Dendritic cell treated with granulocyte-macrophage colony-stimulating factor and Interleukin-4, amounts not matched to agents 40 ng/mL and 50 ng/mL, for 4 days (primary cell): ENCODE measurements around the gene SLC16A4.
A peak's percentile ranks its signal among the peaks of the same experiment; 100 is the strongest.
"Not testable (repeated sequence)": the region's sequence is repeated elsewhere in the genome, so short reads cannot be mapped to it uniquely, and the experiment has no call there.

Experiments used
- H3K27ac Mint-ChIP-seq: one replicate; pipeline ENCODE4 v1.8.0; 2022; ENCODE audit warnings: mild to moderate bottlenecking, mixed read lengths
- H3K27me3 Mint-ChIP-seq: one replicate; pipeline ENCODE4 v1.8.0; 2022; ENCODE audit warnings: mild to moderate bottlenecking, mixed read lengths
- H3K36me3 Mint-ChIP-seq: one replicate; pipeline ENCODE4 v1.8.0; 2022; ENCODE audit warnings: low read depth, mixed read lengths
- H3K4me1 Mint-ChIP-seq: one replicate; pipeline ENCODE4 v1.8.0; 2022; ENCODE audit warnings: low read depth, mixed read lengths
- H3K4me3 Mint-ChIP-seq: one replicate; pipeline ENCODE4 v1.8.0; 2022; ENCODE audit warnings: mild to moderate bottlenecking, moderate library complexity, mixed read lengths
- H3K9me3 Mint-ChIP-seq: one replicate; pipeline ENCODE4 v1.8.0; 2022; ENCODE audit warnings: mixed read lengths
- intact Hi-C: fragments of 100-400 bp; cut with micrococcal nuclease; formaldehyde crosslinking; loops from one replicate; pipeline ENCODE4 v1.15.0; 2022

Gene SLC16A4

DNA sequence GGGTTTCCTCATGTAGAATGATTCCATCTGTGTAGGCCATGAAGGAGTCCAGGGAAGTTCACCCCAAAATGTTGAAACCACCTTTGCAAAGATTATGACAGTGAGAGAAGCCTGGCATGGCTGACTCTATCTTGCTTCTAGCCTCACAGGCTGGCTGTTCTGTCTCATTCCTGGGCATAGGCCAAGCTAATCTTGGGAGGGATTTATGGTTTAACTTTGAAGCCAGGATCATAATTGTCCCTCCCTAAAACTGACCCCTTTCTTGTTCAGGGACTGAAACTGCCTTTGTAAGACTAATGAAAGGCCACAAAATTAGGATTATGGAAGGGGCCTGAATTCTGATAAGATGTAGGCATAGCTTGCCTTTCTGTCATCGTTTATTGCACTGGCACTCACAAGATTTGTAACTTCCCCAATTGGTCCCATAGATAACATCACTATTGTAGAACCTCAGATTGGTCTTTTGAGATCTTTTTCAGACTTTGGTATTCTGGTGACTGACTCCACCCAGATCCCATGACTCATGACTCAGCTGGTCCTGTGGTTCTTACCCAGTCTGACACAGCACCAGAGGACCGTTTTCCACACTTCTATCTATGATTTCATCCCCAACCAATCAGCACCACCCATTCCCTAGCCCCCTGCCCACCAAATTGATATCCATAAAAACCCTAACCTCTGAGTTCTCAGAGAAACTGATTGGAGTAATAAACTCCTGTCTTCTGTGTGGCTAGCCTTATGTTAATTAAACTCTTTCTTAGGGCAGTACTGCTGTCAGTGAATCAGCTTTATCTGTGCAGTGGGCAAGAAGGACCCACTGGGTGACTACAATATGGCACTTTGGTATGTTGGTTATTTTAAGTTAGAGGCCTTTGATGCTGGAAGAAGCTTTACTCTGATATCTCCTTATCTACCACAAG is 30.3 kb upstream of the SLC16A4 start:
- intact Hi-C loops = no loop called here
- Mint-ChIP-seq H3K36me3 (no peaks in the 10 kb centered on the region), H3K27ac (peak overlapping the region; percentile 70), H3K4me3 (no peak overlapping the region), H3K9me3 (peaks cover 8% of the 10 kb centered on the region), H3K27me3 (no peaks in the 10 kb centered on the region), H3K4me1 (peaks cover 46% of the 10 kb centered on the region)

DNA sequence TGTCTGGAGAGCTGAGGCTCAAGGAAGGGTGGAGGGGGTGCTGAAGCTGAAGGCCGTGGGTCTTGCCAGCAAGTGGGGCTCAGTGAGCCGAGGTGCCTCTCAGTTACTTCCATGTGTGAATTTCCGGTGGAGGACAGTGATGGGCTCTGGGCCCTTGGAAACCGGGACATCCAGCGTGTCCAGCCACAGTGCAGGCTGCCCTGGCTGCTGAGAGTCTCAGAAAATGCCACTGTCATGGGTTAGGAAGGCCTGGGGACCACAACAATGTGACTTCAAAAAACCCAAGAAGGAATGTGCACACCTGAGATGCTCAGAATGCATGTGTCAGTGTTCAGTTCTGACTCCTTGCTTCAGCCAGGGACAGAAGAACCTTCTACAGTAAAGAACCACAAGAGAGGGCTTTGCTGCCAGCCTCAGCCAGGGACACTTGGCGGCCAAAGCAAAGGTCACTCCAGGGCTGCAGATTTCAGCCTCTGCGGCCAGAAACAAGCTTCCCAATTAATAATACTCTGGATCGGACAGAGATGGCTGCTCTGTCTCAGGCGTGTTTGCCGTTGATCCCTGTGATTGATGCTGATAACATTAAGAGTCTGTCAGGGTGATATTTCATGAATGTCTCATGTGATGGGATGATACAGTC is 29.3 kb upstream of the SLC16A4 start:
- H3K27ac Mint-ChIP-seq = peak overlapping the region; percentile 70
- intact Hi-C loops = no loop called here

DNA sequence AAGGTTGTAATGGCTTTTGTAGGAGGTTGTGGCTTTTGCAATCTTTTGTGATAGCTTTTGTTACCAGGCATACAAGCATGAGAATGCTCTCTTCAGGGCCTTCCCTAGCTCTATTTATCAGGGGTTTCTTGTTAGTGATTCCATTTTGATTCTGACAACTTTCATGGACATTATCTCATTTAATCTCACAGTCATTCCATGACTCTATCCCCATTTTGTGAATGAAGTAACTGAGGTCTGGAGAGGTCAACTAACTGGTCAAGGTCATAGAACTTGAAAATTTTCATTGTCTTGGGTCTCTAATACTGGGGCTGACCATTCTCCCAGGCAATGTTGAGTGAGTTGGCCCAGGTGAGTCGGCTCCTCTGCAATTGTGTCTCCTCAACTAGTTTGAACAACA is 27.9 kb upstream of the SLC16A4 start:
- Mint-ChIP-seq H3K36me3 (no peaks in the 10 kb centered on the region), H3K4me3 (no peak overlapping the region), H3K27ac (no peak overlapping the region), H3K27me3 (no peaks in the 10 kb centered on the region), H3K9me3 (peaks cover 8% of the 10 kb centered on the region), H3K4me1 (peaks cover 30% of the 10 kb centered on the region)
- intact Hi-C loops = no loop called here

More for the DNA sequence above, 29.3 kb upstream of the SLC16A4 start:
- H3K9me3 Mint-ChIP-seq = peaks cover 8% of the 10 kb centered on the region
- no peak overlapping the region for H3K4me3 Mint-ChIP-seq
- no peaks in the 10 kb centered on the region for H3K27me3 Mint-ChIP-seq
- no peaks in the 10 kb centered on the region for H3K36me3 Mint-ChIP-seq
- H3K4me1 Mint-ChIP-seq = peaks cover 36% of the 10 kb centered on the region

DNA sequence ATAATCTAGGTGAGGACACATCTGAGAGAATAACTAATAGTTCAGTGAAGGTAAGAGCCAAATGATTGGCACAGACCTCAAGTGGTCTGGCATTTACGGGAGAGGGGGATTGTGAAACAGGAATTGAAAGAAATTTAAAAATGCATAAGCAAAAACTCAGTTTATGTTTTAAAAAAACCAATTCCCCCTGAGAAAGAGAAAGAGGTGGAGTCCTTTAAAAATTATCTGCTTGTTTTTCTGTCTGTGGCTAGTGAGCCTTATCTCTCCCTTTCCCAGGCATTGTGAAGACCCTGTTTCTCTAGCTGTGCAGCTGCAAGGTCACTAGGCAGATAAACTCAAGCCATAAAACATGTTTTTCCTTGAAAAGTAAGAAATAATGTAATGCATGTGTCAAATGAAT is 22.2 kb upstream of the SLC16A4 start:
- H3K36me3 Mint-ChIP-seq, intact Hi-C loops, H3K27me3 Mint-ChIP-seq, H3K9me3 Mint-ChIP-seq, H3K4me3 Mint-ChIP-seq: not testable (repeated sequence)
- peak overlapping the region; percentile 58 for H3K27ac Mint-ChIP-seq
- H3K4me1 Mint-ChIP-seq = peaks cover 23% of the 10 kb centered on the region

DNA sequence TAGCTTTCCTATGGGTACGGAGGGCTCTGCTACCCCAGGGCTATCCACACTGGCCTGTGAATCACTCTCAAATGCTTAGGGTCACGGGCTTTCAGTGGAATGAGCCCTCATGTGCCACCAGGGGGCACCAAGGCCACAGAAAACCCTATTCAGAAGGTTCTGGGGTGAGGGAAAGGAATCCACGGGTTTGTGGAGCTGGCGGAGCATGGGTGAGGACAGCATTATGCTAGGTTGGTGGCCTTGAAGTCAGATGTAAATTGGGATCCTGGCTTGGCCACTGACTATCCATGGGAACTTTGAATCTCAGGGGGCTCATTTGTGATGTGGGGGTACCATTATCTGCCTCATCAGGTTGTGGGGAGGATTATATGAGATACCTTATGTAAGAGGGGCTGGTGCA is 21.8 kb upstream of the SLC16A4 start:
- Mint-ChIP-seq H3K36me3 (peaks cover 6% of the 10 kb centered on the region), H3K4me3 (no peak overlapping the region), H3K9me3 (no peaks in the 10 kb centered on the region), H3K4me1 (peaks cover 28% of the 10 kb centered on the region), H3K27ac (peak overlapping the region; percentile 58), H3K27me3 (no peaks in the 10 kb centered on the region)
- intact Hi-C loops = loop anchor here (1.0 kb wide), 2 partner anchors 48 to 84 kb away; no protein-coding TSS in a partner anchor

- Mint-ChIP-seq H3K4me3 (no peak overlapping the region), H3K27me3 (no peaks in the 10 kb centered on the region), H3K36me3 (peaks cover 11% of the 10 kb centered on the region), H3K9me3 (no peaks in the 10 kb centered on the region), H3K27ac (peak overlapping the region; percentile 31), H3K4me1 (peaks cover 28% of the 10 kb centered on the region)
- intact Hi-C loops = no loop called here
Observed at GRCh38 chr1:110411173-110411735, 20.4 kb upstream of the SLC16A4 start.

- intact Hi-C loops = loop anchor here (5.0 kb wide), 1 partner anchor 207 kb away; no protein-coding TSS in a partner anchor
- H3K27ac Mint-ChIP-seq = no peak overlapping the region
- peaks cover 28% of the 10 kb centered on the region for H3K4me1 Mint-ChIP-seq
- H3K27me3 Mint-ChIP-seq = no peaks in the 10 kb centered on the region
- H3K4me3 Mint-ChIP-seq = no peak overlapping the region
- no peaks in the 10 kb centered on the region for H3K9me3 Mint-ChIP-seq
- peaks cover 15% of the 10 kb centered on the region for H3K36me3 Mint-ChIP-seq
Observed at GRCh38 chr1:110409316-110409715, 18.5 kb upstream of the SLC16A4 start.

DNA sequence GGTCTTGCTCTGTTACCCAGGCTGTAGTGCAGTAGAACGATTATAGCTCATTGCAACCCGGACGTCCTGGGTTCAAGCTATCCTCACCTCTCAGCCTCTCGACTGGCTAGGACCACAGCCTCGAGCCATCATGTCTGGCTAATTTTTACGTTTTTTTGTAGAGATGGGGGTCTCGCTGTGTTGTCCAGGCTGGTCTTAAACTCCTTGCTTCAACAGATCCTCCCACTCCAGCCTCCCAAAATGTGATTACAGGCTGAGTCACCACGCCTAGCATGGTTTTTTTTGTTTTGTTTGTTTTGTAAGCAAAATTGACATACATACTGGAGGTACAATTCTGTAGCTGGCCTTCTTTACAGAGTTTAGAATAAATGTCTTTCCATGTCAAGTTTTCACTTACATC is 17.7 kb upstream of the SLC16A4 start:
- Mint-ChIP-seq H3K4me1 (peaks cover 28% of the 10 kb centered on the region), H3K36me3 (peaks cover 23% of the 10 kb centered on the region), H3K27ac (peak overlapping the region; percentile 100), H3K9me3 (no peaks in the 10 kb centered on the region), H3K4me3 (peak overlapping the region; percentile 13), H3K27me3 (no peaks in the 10 kb centered on the region)
- intact Hi-C loops = loop anchor here (5.0 kb wide), 1 partner anchor 206 kb away; no protein-coding TSS in a partner anchor

DNA sequence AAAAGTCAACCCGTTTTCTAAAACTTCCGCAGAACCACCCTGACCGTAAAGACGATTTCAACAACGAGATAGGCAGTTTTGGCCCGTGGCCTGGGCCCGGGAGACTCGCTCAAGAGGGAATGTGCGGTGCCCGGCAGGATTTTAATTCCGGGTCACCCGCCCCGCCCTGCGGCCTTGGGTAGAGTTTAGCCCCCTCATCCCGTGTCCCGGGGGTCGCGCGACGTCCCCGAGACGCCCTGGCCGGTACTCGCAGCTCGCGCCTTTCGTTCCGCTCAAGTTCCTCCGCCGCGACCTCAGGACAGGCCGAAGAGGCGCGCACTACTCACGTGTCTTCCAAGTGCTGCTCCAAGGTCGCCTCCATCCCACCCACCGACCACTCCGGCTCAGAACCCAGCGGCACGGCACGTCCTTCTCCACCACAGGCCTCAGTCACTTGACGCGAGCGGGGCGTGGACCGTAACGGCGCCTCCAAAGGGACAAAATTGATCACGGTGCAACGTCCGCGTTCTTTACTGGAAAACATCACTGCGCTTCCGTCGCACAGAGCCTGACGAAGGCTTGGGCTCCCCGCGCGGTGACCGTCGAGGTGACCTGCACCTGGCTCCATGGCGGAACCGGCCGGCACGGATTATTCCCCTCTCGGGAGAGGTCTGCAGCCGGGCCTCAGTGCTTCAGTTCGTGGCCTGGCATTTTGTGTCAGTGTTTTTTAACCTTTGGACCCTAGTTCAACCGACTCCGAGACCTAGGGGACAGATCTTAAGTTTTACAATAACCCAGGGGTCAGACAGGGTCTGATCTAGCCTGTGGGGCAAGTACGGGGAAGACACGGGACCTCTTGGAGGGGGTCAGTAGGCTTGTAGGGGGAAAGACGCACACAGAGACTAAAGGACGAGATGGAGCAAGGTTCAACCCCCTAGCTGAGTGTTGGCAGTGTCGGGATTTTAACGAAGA is 16.7 kb upstream of the SLC16A4 start, which contains the start of gene LAMTOR5:
TSS of gene LAMTOR5 (minus strand) at position 435 of the 951 bp plus-strand sequence. CDS start at position 361, 74 bp downstream.
- peak within 1 kb of the TSS; percentile 100 for H3K4me3 Mint-ChIP-seq
- H3K27me3 Mint-ChIP-seq = no peaks in the 10 kb centered on the region
- H3K9me3 Mint-ChIP-seq = no peaks in the 10 kb centered on the region
- intact Hi-C loops = loop anchor here (2.0 to 5.0 kb wide), 2 partner anchors 69 to 205 kb away; partner anchors contain the start of gene RBM15
- peaks cover 29% of the 10 kb centered on the region for H3K36me3 Mint-ChIP-seq
- peaks cover 19% of the 10 kb centered on the region for H3K4me1 Mint-ChIP-seq
- peak within 1 kb of the TSS; percentile 100 for H3K27ac Mint-ChIP-seq

- H3K36me3 Mint-ChIP-seq = peaks cover 29% of the 10 kb centered on the region
- peak overlapping the region; percentile 100 for H3K27ac Mint-ChIP-seq
- peaks cover 17% of the 10 kb centered on the region for H3K4me1 Mint-ChIP-seq
- intact Hi-C loops = loop anchor here (2.0 to 5.0 kb wide), 2 partner anchors 68 to 204 kb away; partner anchors contain the start of gene RBM15
- H3K4me3 Mint-ChIP-seq = peak overlapping the region; percentile 100
- H3K9me3 Mint-ChIP-seq, H3K27me3 Mint-ChIP-seq: not testable (repeated sequence)
Observed at GRCh38 chr1:110406407-110406806, 15.6 kb upstream of the SLC16A4 start.

DNA sequence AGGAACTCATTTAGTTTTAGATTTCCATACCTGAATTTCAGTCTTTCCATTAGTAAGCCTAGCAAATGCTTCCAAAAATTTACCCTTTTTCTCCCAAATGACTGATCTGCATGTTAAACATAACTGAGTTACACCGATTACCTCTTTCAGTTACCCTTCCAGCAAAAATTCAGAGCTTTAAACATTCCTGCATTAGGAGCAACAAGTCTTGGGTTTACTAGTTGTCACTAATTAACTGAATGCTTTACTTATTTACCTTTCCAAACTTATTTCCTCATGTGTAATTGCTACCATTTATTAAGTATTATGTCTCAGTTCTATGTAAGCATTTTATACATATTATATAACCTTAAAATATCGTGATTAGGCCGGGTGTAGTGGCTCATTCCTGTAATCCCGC is 13.6 kb upstream of the SLC16A4 start:
- Mint-ChIP-seq H3K36me3 (peaks cover 46% of the 10 kb centered on the region), H3K27me3 (no peaks in the 10 kb centered on the region), H3K27ac (no peak overlapping the region), H3K4me1 (peaks cover 15% of the 10 kb centered on the region), H3K4me3 (no peak overlapping the region), H3K9me3 (no peaks in the 10 kb centered on the region)
- intact Hi-C loops = no loop called here

DNA sequence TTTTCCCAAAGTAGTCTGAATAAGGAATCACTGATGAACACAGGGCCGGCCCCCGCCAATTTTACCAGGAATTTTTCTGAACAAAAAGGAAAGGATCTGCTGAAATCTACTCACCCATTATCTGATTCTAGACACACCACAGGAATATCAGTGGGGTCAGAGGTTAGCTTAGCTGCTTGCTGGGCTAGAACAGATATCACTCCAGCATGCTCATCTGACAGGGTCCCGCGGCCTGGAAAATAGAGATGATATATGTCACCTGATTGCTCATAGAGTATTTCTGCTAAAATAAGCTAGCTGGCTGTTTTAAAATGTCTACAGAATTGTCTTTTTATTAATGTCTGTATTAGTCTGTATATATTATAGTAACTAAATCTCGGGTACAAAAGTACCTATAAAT is 13.0 kb upstream of the SLC16A4 start:
- Mint-ChIP-seq H3K27ac (no peak overlapping the region), H3K4me3 (no peak overlapping the region), H3K36me3 (peaks cover 49% of the 10 kb centered on the region), H3K27me3 (no peaks in the 10 kb centered on the region), H3K9me3 (no peaks in the 10 kb centered on the region), H3K4me1 (peaks cover 12% of the 10 kb centered on the region)
- intact Hi-C loops = loop anchor here (2.0 kb wide), 1 partner anchor 23 kb away; no protein-coding TSS in a partner anchor
